HL-60 (cell line): Measurements from ENCODE around the gene FLNC.

Experiments used
- DNase-seq, 2 experiments: peaks; one replicate each; pipeline ENCODE4 v3.0.0-alpha.2; 2010 to 2020; ENCODE audit warnings: low read depth in 1 of 2, low spot score in 1 of 2
- H3K27ac ChIP-seq: fragments of 250-450 bp; sonication (Bioruptor Pico); replicated peaks from 2 replicates; pipeline ENCODE4 v1.5.1; 2020; ENCODE audit warnings: mild to moderate bottlenecking, moderate library complexity
- H3K27me3 ChIP-seq: fragments of 250-450 bp; sonication (Bioruptor Pico); 2 replicates; pipeline ENCODE4 v1.5.1; 2021; ENCODE audit warnings: mild to moderate bottlenecking, moderate library complexity; ENCODE audit not compliant: insufficient read depth, poor library complexity, severe bottlenecking
- H3K4me3 ChIP-seq: replicated peaks from 2 replicates; pipeline ENCODE4 v1.5.1; 2011; ENCODE audit warnings: mild to moderate bottlenecking, control low read depth, low read length; ENCODE audit not compliant: insufficient read depth
- GABPA ChIP-seq: IDR thresholded peaks from 2 replicates; pipeline ENCODE4 v1.6.1; 2012; ENCODE audit warnings: low read depth
- POLR2AphosphoS5 ChIP-seq: IDR thresholded peaks from 2 replicates; pipeline ENCODE4 v1.6.1; 2012; ENCODE audit warnings: low read depth
- SPI1 ChIP-seq: IDR thresholded peaks from 2 replicates; pipeline ENCODE4 v1.6.1; 2012; ENCODE audit warnings: low read depth, mild to moderate bottlenecking, borderline replicate concordance
- TF ChIP-seq, protein P1 (sequence below): IDR thresholded peaks from 2 replicates; pipeline ENCODE4 v1.6.1; 2012; ENCODE audit warnings: low read depth; ENCODE audit not compliant: insufficient replicate concordance
- TF ChIP-seq, protein P2 (sequence below): IDR thresholded peaks from one replicate; pipeline ENCODE4 v1.5.1; 2011; ENCODE audit warnings: low read length, control low read depth, inconsistent platforms; ENCODE audit not compliant: insufficient read depth

Gene FLNC

DNA sequence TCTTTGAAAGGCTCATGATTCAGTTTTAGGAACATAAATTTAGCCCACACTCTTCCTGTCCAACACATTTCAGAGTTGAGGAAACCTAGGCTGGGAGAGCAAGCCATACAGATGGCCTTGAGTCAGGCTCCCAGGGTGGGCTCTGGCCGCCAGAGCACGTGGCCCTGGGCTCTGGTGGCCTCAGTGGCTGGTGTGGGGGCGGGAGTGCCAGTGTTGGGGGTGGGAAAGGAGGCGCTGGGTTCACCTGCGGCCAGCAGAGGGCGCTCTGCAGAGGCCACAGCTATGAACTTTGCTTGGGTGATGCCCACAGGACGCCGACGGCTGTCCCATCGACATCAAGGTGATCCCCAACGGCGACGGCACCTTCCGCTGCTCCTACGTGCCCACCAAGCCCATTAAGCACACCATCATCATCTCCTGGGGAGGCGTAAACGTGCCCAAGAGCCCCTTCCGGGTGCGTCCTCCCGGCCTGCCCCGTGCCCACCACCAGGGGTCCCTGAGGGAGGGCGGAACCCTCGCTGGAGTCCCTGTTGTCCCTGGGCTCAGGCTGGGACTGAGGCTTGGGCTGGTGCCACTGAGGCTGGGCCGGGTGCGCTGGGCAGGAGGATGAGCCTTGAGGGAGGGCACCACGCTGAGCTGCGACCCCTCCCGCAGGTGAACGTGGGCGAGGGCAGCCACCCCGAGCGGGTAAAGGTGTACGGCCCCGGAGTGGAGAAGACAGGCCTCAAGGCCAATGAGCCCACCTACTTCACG lies 11.9 kb downstream of the FLNC start:
- DNase-seq: peak in 1 of 2 experiments; percentile 44
- H3K27ac ChIP-seq: no peak overlapping the region
- TF ChIP-seq POLR2AphosphoS5: no peak
- TF ChIP-seq, protein P1, sequence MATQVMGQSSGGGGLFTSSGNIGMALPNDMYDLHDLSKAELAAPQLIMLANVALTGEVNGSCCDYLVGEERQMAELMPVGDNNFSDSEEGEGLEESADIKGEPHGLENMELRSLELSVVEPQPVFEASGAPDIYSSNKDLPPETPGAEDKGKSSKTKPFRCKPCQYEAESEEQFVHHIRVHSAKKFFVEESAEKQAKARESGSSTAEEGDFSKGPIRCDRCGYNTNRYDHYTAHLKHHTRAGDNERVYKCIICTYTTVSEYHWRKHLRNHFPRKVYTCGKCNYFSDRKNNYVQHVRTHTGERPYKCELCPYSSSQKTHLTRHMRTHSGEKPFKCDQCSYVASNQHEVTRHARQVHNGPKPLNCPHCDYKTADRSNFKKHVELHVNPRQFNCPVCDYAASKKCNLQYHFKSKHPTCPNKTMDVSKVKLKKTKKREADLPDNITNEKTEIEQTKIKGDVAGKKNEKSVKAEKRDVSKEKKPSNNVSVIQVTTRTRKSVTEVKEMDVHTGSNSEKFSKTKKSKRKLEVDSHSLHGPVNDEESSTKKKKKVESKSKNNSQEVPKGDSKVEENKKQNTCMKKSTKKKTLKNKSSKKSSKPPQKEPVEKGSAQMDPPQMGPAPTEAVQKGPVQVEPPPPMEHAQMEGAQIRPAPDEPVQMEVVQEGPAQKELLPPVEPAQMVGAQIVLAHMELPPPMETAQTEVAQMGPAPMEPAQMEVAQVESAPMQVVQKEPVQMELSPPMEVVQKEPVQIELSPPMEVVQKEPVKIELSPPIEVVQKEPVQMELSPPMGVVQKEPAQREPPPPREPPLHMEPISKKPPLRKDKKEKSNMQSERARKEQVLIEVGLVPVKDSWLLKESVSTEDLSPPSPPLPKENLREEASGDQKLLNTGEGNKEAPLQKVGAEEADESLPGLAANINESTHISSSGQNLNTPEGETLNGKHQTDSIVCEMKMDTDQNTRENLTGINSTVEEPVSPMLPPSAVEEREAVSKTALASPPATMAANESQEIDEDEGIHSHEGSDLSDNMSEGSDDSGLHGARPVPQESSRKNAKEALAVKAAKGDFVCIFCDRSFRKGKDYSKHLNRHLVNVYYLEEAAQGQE: no peak
- TF ChIP-seq, protein P2, sequence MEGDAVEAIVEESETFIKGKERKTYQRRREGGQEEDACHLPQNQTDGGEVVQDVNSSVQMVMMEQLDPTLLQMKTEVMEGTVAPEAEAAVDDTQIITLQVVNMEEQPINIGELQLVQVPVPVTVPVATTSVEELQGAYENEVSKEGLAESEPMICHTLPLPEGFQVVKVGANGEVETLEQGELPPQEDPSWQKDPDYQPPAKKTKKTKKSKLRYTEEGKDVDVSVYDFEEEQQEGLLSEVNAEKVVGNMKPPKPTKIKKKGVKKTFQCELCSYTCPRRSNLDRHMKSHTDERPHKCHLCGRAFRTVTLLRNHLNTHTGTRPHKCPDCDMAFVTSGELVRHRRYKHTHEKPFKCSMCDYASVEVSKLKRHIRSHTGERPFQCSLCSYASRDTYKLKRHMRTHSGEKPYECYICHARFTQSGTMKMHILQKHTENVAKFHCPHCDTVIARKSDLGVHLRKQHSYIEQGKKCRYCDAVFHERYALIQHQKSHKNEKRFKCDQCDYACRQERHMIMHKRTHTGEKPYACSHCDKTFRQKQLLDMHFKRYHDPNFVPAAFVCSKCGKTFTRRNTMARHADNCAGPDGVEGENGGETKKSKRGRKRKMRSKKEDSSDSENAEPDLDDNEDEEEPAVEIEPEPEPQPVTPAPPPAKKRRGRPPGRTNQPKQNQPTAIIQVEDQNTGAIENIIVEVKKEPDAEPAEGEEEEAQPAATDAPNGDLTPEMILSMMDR: peak; percentile 51

DNA sequence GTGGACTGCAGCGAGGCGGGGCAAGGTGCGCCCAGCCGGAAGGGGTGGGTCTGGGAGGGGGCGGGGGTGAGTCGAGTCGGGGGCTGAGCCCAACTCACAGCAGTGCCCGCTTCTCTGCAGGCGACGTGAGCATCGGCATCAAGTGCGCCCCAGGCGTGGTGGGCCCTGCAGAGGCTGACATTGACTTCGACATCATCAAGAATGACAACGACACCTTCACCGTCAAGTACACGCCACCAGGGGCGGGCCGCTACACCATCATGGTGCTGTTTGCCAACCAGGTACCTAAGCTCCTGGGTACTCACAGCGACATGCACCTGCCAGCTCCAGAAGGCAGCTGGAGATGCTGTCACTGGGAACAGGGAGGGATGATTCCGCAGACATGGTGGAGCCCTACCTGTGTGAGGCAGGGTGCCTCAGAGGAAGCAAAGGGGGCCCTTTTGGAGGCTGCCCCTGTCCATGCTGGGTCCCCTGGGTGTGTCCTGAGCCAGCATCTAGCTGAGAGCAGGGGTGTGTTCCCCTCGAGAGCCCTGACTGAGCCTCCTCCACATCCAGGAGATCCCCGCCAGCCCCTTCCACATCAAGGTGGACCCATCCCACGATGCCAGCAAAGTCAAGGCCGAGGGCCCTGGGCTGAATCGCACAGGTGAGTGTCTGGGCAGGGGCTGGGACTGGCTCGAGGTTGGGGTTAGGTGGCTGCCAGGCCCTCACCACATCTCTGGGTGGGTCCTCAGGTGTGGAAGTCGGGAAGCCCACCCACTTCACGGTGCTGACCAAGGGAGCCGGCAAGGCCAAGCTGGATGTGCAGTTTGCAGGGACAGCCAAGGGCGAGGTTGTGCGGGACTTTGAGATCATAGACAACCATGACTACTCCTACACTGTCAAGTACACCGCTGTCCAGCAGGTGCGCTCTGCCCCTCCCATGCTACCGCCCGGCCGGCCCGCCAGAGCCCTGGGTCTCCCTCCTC lies 12.8 kb downstream of the FLNC start:
- Histone ChIP-seq H3K4me3 (no peak overlapping the region), H3K27me3 (no peaks in the 10 kb centered on the region), H3K27ac (no peak overlapping the region)
- TF ChIP-seq POLR2AphosphoS5: no peak
- no peak for TF ChIP-seq SPI1
- TF ChIP-seq, protein P2: no peak
- TF ChIP-seq GABPA: no peak
- TF ChIP-seq, protein P1: no peak
- no peak for DNase-seq

More for the DNA sequence above, 11.9 kb downstream of the FLNC start:
- Histone ChIP-seq H3K4me3 (no peak overlapping the region), H3K27me3 (no peaks in the 10 kb centered on the region)

DNA sequence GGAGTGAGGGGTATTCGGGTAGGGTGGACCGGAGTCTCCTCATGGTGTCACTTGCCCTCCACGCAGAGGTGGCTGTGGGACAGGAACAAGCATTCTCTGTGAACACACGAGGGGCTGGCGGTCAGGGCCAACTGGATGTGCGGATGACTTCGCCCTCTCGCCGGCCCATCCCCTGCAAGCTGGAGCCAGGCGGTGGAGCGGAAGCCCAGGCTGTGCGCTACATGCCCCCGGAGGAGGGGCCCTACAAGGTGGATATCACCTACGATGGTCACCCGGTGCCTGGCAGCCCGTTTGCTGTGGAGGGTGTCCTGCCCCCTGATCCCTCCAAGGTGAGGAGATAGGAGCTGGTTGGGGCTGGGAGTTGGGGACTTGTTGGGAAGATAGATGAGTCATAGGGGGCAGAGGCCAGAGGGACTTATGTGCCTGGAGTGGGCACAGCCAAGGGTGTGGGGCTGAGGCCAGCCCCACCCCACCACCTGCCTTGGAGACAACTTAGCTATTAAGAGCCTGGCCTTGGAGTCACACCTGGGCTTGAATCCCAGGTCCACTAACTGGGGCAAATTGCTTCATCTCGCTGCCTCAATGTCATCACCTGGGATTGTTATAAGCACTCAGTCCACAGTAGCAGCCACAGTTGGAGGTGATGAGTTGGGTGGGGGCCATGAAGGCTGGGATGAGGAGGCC lies 13.9 kb downstream of the FLNC start:
- no peak overlapping the region for H3K4me3 ChIP-seq
- H3K27ac ChIP-seq: no peak overlapping the region
- no peak for TF ChIP-seq SPI1
- TF ChIP-seq, protein P2: no peak
- TF ChIP-seq POLR2AphosphoS5: no peak
- no peak for TF ChIP-seq GABPA
- TF ChIP-seq, protein P1: no peak
- no peak for DNase-seq
- H3K27me3 ChIP-seq: no peaks in the 10 kb centered on the region
